T follicular helper cell (primary cell): ENCODE results near the gene ITPKB.
A peak's percentile ranks its signal among the peaks of the same experiment; 100 is the strongest.

ENCODE experiments used
- DNase-seq: peaks from one replicate; pipeline ENCODE4 v3.0.0-alpha.2; 2020; ENCODE audit warnings: low read depth

Gene ITPKB

GRCh38 chr1:226665505-226666163 lies 73.4 kb downstream of the ITPKB start:
- DNase-seq, result no peak

GRCh38 chr1:226664413-226665101 lies 74.5 kb downstream of the ITPKB start:
- no peak for DNase-seq

- DNase-seq, result no peak
Measured at GRCh38 chr1:226663327-226663704, 75.8 kb downstream of the ITPKB start.

- peak; percentile 85 for DNase-seq
Measured at GRCh38 chr1:226662642-226663326, 76.3 kb downstream of the ITPKB start.

- no peak for DNase-seq
Measured at GRCh38 chr1:226661965-226662364, 77.1 kb downstream of the ITPKB start.

GRCh38 chr1:226661271-226661670 lies 77.8 kb downstream of the ITPKB start:
- no peak for DNase-seq

GRCh38 chr1:226660410-226661182 lies 78.5 kb downstream of the ITPKB start:
- no peak for DNase-seq

GRCh38 chr1:226659641-226660040 lies 79.4 kb downstream of the ITPKB start:
- no peak for DNase-seq

- no peak for DNase-seq
Measured at GRCh38 chr1:226659136-226659535, 79.9 kb downstream of the ITPKB start.

- no peak for DNase-seq
Measured at GRCh38 chr1:226658546-226659125, 80.4 kb downstream of the ITPKB start.

- no peak for DNase-seq
Measured at GRCh38 chr1:226657895-226658545, 81.1 kb downstream of the ITPKB start.

GRCh38 chr1:226656601-226657277 lies 82.3 kb downstream of the ITPKB start:
- peak; percentile 72 for DNase-seq

GRCh38 chr1:226656201-226656600 lies 82.9 kb downstream of the ITPKB start:
- DNase-seq, result no peak

GRCh38 chr1:226655251-226656163 lies 83.6 kb downstream of the ITPKB start:
- DNase-seq, result no peak

GRCh38 chr1:226654668-226655055 lies 84.4 kb downstream of the ITPKB start:
- no peak for DNase-seq

- no peak for DNase-seq
Measured at GRCh38 chr1:226654046-226654667, 84.9 kb downstream of the ITPKB start.

GRCh38 chr1:226653311-226653921 lies 85.7 kb downstream of the ITPKB start:
- peak; percentile 71 for DNase-seq

GRCh38 chr1:226652613-226653012 lies 86.5 kb downstream of the ITPKB start:
- no peak for DNase-seq

GRCh38 chr1:226651732-226652105 lies 87.4 kb downstream of the ITPKB start:
- DNase-seq, result no peak
